NB4 (cell line): ENCODE results near the gene OPCML.

Experiments used
- DNase-seq: peaks from one replicate; pipeline ENCODE4 v3.0.0; 2010; ENCODE audit warnings: low read depth
- H3K4me3 ChIP-seq: one replicate; pipeline ENCODE4 v1.5.1; 2011; ENCODE audit warnings: mild to moderate bottlenecking, low read depth, low read length, moderate library complexity
- MYC ChIP-seq: IDR thresholded peaks from 2 replicates; pipeline ENCODE4 v1.6.1; 2011; ENCODE audit warnings: low read depth, low read length
- POLR2A ChIP-seq: IDR thresholded peaks from 2 replicates; pipeline ENCODE4 v1.6.1; 2011; ENCODE audit warnings: mild to moderate bottlenecking; ENCODE audit not compliant: insufficient read length; ENCODE audit errors: extremely low read depth
- TF ChIP-seq, protein P1 (sequence below): IDR thresholded peaks from one replicate; pipeline ENCODE4 v1.5.1; 2012; ENCODE audit warnings: low read depth, low read length
- TF ChIP-seq, protein P2 (sequence below): IDR thresholded peaks from 2 replicates; pipeline ENCODE4 v1.6.1; 2011; ENCODE audit warnings: low read depth, low read length

OPCML gene

GRCh38 chr11:133215596-133216230 lies 316.6 kb downstream of the OPCML start:
- TF ChIP-seq, protein P1, sequence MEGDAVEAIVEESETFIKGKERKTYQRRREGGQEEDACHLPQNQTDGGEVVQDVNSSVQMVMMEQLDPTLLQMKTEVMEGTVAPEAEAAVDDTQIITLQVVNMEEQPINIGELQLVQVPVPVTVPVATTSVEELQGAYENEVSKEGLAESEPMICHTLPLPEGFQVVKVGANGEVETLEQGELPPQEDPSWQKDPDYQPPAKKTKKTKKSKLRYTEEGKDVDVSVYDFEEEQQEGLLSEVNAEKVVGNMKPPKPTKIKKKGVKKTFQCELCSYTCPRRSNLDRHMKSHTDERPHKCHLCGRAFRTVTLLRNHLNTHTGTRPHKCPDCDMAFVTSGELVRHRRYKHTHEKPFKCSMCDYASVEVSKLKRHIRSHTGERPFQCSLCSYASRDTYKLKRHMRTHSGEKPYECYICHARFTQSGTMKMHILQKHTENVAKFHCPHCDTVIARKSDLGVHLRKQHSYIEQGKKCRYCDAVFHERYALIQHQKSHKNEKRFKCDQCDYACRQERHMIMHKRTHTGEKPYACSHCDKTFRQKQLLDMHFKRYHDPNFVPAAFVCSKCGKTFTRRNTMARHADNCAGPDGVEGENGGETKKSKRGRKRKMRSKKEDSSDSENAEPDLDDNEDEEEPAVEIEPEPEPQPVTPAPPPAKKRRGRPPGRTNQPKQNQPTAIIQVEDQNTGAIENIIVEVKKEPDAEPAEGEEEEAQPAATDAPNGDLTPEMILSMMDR: no peak
- no peak for TF ChIP-seq POLR2A
- H3K4me3 ChIP-seq: no peak overlapping the region
- no peak for DNase-seq

- no peak for DNase-seq
- TF ChIP-seq POLR2A (no peak), MYC (no peak)
- TF ChIP-seq, protein P2, sequence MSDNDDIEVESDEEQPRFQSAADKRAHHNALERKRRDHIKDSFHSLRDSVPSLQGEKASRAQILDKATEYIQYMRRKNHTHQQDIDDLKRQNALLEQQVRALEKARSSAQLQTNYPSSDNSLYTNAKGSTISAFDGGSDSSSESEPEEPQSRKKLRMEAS: no peak
- TF ChIP-seq, protein P1: no peak
- H3K4me3 ChIP-seq: no peak overlapping the region
These were observed 317.7 kb downstream of the OPCML start for GRCh38 chr11:133214646-133215045.

DNA sequence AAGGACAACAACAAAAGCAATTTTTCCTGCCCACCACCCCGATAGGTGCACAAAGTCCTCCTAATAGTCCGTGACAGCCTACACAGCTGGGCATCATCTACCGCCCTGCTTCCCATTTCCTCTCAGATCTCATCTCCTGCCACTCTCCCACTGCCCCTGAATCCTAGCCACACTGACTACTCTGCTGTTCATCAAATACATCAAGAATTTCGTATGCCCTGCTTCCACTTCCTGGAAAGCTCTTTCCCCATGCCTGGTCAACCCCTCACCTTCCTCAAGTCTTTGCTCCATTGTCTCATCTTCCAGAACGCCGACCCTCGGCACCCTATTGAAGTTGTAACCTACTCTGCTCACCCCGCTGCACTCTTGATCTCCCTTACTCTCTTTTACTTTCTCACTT lies 320.1 kb downstream of the OPCML start:
- no peak overlapping the region for H3K4me3 ChIP-seq
- no peak for DNase-seq
- TF ChIP-seq, protein P1: no peak
- TF ChIP-seq POLR2A: no peak
- TF ChIP-seq, protein P2: no peak
- no peak for TF ChIP-seq MYC

- TF ChIP-seq MYC: no peak
- TF ChIP-seq, protein P1: no peak
- no peak overlapping the region for H3K4me3 ChIP-seq
- DNase-seq: no peak
These were observed 324.3 kb downstream of the OPCML start for GRCh38 chr11:133207995-133208394.

DNA sequence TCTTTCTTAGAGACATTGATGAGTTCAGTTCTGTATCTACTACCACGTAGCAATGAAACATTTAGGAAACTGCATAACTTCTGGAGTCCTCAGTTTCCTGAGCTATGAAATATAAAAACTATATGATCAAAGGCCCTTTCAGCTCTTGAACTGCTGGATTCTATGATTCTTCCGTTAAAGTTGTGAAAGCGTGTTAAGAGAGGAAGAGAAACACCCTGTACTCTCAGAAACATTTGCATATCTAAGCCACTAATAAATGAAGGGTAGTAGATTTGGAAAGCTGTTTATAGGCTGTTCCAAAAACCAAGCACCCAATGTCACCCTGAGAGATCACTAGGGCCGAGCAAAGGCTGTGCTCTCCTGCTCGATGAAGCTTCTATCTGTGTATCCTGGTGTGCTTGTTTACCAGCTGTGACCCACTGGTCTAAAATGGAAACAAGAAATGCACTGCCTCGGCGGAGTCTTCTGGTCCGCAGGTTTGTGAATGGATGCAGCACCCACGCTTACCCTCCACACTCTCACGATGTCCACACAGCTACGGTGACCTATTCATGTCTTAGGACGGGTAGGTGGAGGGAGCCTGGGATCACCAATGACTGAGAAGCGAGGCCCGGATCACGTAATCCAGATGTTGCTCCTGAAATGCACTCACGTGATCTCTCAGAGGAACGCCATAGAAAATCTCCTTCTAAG lies 325.8 kb downstream of the OPCML start:
- no peak overlapping the region for H3K4me3 ChIP-seq
- no peak for TF ChIP-seq MYC
- TF ChIP-seq, protein P2: no peak
- DNase-seq: no peak

- TF ChIP-seq POLR2A: no peak
- TF ChIP-seq, protein P2: no peak
- no peak for TF ChIP-seq MYC
- TF ChIP-seq, protein P1: no peak
- DNase-seq: no peak
- H3K4me3 ChIP-seq: no peak overlapping the region
These were observed 328.1 kb downstream of the OPCML start for GRCh38 chr11:133204158-133204557.
